ENCODE data around the gene CCR4.
"Not testable (repeated sequence)": the region's sequence is repeated elsewhere in the genome, so short reads cannot be mapped to it uniquely, and the experiment has no call there.

Gene CCR4

GRCh38 chr3:32951410-32951811 lies at the start of gene CCR4:
CCR4 (plus strand) TSS chr3:32951644; CDS start chr3:32953423, 1,779 bp downstream.
- peak; percentile 42 to 59 for DNase-seq (ENCODE audit: low read depth in 1 of 2, low spot score in 1 of 2)

- peak; percentile 4 to 25 for DNase-seq (ENCODE audit: low read depth in 1 of 2, low spot score in 1 of 2)
Measured at GRCh38 chr3:32902887-32903371, 48.5 kb upstream of the CCR4 start.

- DNase-seq (ENCODE audit: low read depth in 1 of 2, low spot score in 1 of 2), result no peak
Measured at GRCh38 chr3:32903953-32904352, 47.5 kb upstream of the CCR4 start.

- no peak for DNase-seq (ENCODE audit: low read depth in 1 of 2, low spot score in 1 of 2)
Measured at GRCh38 chr3:32909999-32910398, 41.4 kb upstream of the CCR4 start.

- DNase-seq (ENCODE audit: low read depth in 1 of 2, low spot score in 1 of 2), result no peak
Measured at GRCh38 chr3:32910954-32911353, 40.5 kb upstream of the CCR4 start.

GRCh38 chr3:32912046-32912445 lies 39.4 kb upstream of the CCR4 start:
- DNase-seq (ENCODE audit: low read depth in 1 of 2, low spot score in 1 of 2), result no peak

GRCh38 chr3:32913790-32914446 lies 37.5 kb upstream of the CCR4 start:
- no peak for DNase-seq (ENCODE audit: low read depth in 1 of 2, low spot score in 1 of 2)

- no peak for DNase-seq (ENCODE audit: low read depth in 1 of 2, low spot score in 1 of 2)
Measured at GRCh38 chr3:32919920-32920319, 31.5 kb upstream of the CCR4 start.

GRCh38 chr3:32922078-32922477 lies 29.4 kb upstream of the CCR4 start:
- DNase-seq (ENCODE audit: low read depth in 1 of 2, low spot score in 1 of 2), result no peak

GRCh38 chr3:32930161-32930560 lies 21.3 kb upstream of the CCR4 start:
- DNase-seq (ENCODE audit: low read depth in 1 of 2, low spot score in 1 of 2), result no peak

GRCh38 chr3:32931273-32931672 lies 20.2 kb upstream of the CCR4 start:
- DNase-seq (ENCODE audit: low read depth in 1 of 2, low spot score in 1 of 2), result not testable (repeated sequence)

GRCh38 chr3:32934150-32934742 lies 17.2 kb upstream of the CCR4 start:
- no peak for DNase-seq (ENCODE audit: low read depth in 1 of 2, low spot score in 1 of 2)

- DNase-seq (ENCODE audit: low read depth in 1 of 2, low spot score in 1 of 2), result no peak
Measured at GRCh38 chr3:32937331-32937730, 14.1 kb upstream of the CCR4 start.

- DNase-seq (ENCODE audit: low read depth in 1 of 2, low spot score in 1 of 2), result not testable (repeated sequence)
Measured at GRCh38 chr3:32939531-32940284, 11.7 kb upstream of the CCR4 start.

GRCh38 chr3:32940726-32941125 lies 10.7 kb upstream of the CCR4 start:
- DNase-seq (ENCODE audit: low read depth in 1 of 2, low spot score in 1 of 2), result no peak

- no peak for DNase-seq (ENCODE audit: low read depth in 1 of 2, low spot score in 1 of 2)
Measured at GRCh38 chr3:32945136-32945535, 6.3 kb upstream of the CCR4 start.

- not testable (repeated sequence) for DNase-seq (ENCODE audit: low read depth in 1 of 2, low spot score in 1 of 2)
Measured at GRCh38 chr3:32945598-32945997, 5.8 kb upstream of the CCR4 start.

- no peak for DNase-seq (ENCODE audit: low read depth in 1 of 2, low spot score in 1 of 2)
Measured at GRCh38 chr3:32946973-32947788, 4.3 kb upstream of the CCR4 start.

GRCh38 chr3:32947789-32948238 lies 3.6 kb upstream of the CCR4 start:
- peak; percentile 95 to 96 for DNase-seq (ENCODE audit: low read depth in 1 of 2, low spot score in 1 of 2)

- DNase-seq (ENCODE audit: low read depth in 1 of 2, low spot score in 1 of 2), result no peak
Measured at GRCh38 chr3:32948625-32949445, 2.6 kb upstream of the CCR4 start.

All from activated CD4-positive, alpha-beta T cell treated with anti-CD3 and anti-CD28 coated beads, Interleukin-2, amount 50 U/mL, for 24 hours (primary cell).